ENCODE measurements around the gene PSD2. TPM values are rescaled to one million over a fixed set of nuclear protein-coding genes. Genes with fewer than 3 reads are reported as not detected.

The PSD2 gene
- total RNA-seq, 4 donors from 2014 or later = 0.16 TPM; not detected in 3

GRCh38 chr5:139798883-139799282, 3.3 kb downstream of the PSD2 start:
- peaks cover 93% of the 10 kb centered on the region for H3K27me3 ChIP-seq
- H3K4me3 ChIP-seq = no peak overlapping the region
- DNase-seq = no peak
- H3K9me3 ChIP-seq = no peaks in the 10 kb centered on the region
- H3K27ac ChIP-seq = no peak overlapping the region
- peaks cover 0 to 11% (median 8%) of the 10 kb centered on the region in 4 donors for H3K4me1 ChIP-seq
- in situ Hi-C loops (cut with MboI; ENCODE audit: low pct_ligation_motif_present in 1 of 4, low pct_unique_long_range_greater_than_20kb in 1 of 4, low sequenced_read_pairs in 3 of 4) = loop anchor here in 3 of 4 donors (25.0 kb wide), 1 partner anchor 363 kb away; no protein-coding TSS in a partner anchor
- no peaks in the 10 kb centered on the region for H3K36me3 ChIP-seq
- TF ChIP-seq POLR2A (IDR thresholded peaks at IDR 0.05) = no peak
- TF ChIP-seq EP300 (IDR thresholded peaks at IDR 0.05; ENCODE audit: low read depth) = no peak
- TF ChIP-seq CTCF (IDR thresholded peaks at IDR 0.05) = no peak
- TF ChIP-seq POLR2AphosphoS5 (IDR thresholded peaks at IDR 0.05) = no peak
- WGBS, 2 donors (ENCODE audit: low coverage in 1 of 2) = 56 to 75% methylated on average over 1 to 2 of the region's 2 CpGs
- intact Hi-C loops (cut with DNase I; ENCODE audit: low total_unique reads) = no loop called here

GRCh38 chr5:139799359-139799758, 3.8 kb downstream of the PSD2 start:
- no peak overlapping the region for H3K4me3 ChIP-seq
- DNase-seq = no peak
- in situ Hi-C loops (cut with MboI; ENCODE audit: low pct_ligation_motif_present in 1 of 4, low pct_unique_long_range_greater_than_20kb in 1 of 4, low sequenced_read_pairs in 3 of 4) (loop anchor here in 3 of 4 donors (25.0 kb wide), 1 partner anchor 363 kb away; no protein-coding TSS in a partner anchor), intact Hi-C loops (cut with DNase I; ENCODE audit: low total_unique reads) (no loop called here)
- no peak overlapping the region for H3K27ac ChIP-seq
- H3K27me3 ChIP-seq = peaks cover 88% of the 10 kb centered on the region
- H3K36me3 ChIP-seq = no peaks in the 10 kb centered on the region
- peaks cover 0 to 11% (median 8%) of the 10 kb centered on the region in 4 donors for H3K4me1 ChIP-seq
- no peaks in the 10 kb centered on the region for H3K9me3 ChIP-seq
- no peak for TF ChIP-seq CTCF (IDR thresholded peaks at IDR 0.05)
- TF ChIP-seq EP300 (IDR thresholded peaks at IDR 0.05; ENCODE audit: low read depth) = no peak
- TF ChIP-seq POLR2A (IDR thresholded peaks at IDR 0.05) = no peak
- TF ChIP-seq POLR2AphosphoS5 (IDR thresholded peaks at IDR 0.05) = no peak

- intact Hi-C loops (cut with DNase I; ENCODE audit: low total_unique reads) = no loop called here
- H3K4me1 ChIP-seq = no peaks in the 10 kb centered on the region
- TF ChIP-seq POLR2AphosphoS5 (IDR thresholded peaks at IDR 0.05) = no peak
- TF ChIP-seq CTCF (IDR thresholded peaks at IDR 0.05) = no peak
- no peak for TF ChIP-seq EP300 (IDR thresholded peaks at IDR 0.05; ENCODE audit: low read depth)
- no peak for TF ChIP-seq POLR2A (IDR thresholded peaks at IDR 0.05)
- no peaks in the 10 kb centered on the region for H3K9me3 ChIP-seq
- no peak for DNase-seq
- no peak overlapping the region for H3K27ac ChIP-seq
- in situ Hi-C loops (cut with MboI; ENCODE audit: low pct_ligation_motif_present in 1 of 4, low pct_unique_long_range_greater_than_20kb in 1 of 4, low sequenced_read_pairs in 3 of 4) = no loop called here
- 100% methylated on average over 2 of the region's 2 CpGs; no CpG with 5 or more reads in 1 of the 2 donors for WGBS, 2 donors (ENCODE audit: low coverage in 1 of 2)
- no peaks in the 10 kb centered on the region for H3K36me3 ChIP-seq
- H3K4me3 ChIP-seq = no peak overlapping the region
- H3K27me3 ChIP-seq = peaks cover 48% of the 10 kb centered on the region
These were observed 8.4 kb downstream of the PSD2 start for GRCh38 chr5:139803978-139804377.

- Histone ChIP-seq H3K9me3 (no peaks in the 10 kb centered on the region), H3K27me3 (peaks cover 41% of the 10 kb centered on the region), H3K36me3 (no peaks in the 10 kb centered on the region), H3K4me3 (no peak overlapping the region), H3K4me1 (no peaks in the 10 kb centered on the region), H3K27ac (no peak overlapping the region)
- TF ChIP-seq POLR2AphosphoS5 (IDR thresholded peaks at IDR 0.05) (no peak), CTCF (IDR thresholded peaks at IDR 0.05) (no peak), EP300 (IDR thresholded peaks at IDR 0.05; ENCODE audit: low read depth) (no peak), POLR2A (IDR thresholded peaks at IDR 0.05) (no peak)
- in situ Hi-C loops (cut with MboI; ENCODE audit: low pct_ligation_motif_present in 1 of 4, low pct_unique_long_range_greater_than_20kb in 1 of 4, low sequenced_read_pairs in 3 of 4) = no loop called here
- no peak for DNase-seq
- 83 to 87% methylated on average over 2 to 17 of the region's 17 CpGs for WGBS, 2 donors (ENCODE audit: low coverage in 1 of 2)
- intact Hi-C loops (cut with DNase I; ENCODE audit: low total_unique reads) = no loop called here
These were observed 9.3 kb downstream of the PSD2 start for GRCh38 chr5:139804800-139805397.

Measured in transverse colon (tissue), 4 donors.